WI38 (cell line): Measurements from ENCODE around the gene ARG2.

Experiments used
- H3K4me3 ChIP-seq: 2 replicates; pipeline ENCODE4 v1.5.1; 2011; ENCODE audit warnings: low read depth, mild to moderate bottlenecking, control low read depth, low read length
- TF ChIP-seq, protein P1 (sequence below): IDR thresholded peaks from 2 replicates; pipeline ENCODE4 v1.5.1; 2012; ENCODE audit warnings: low read depth, mild to moderate bottlenecking, control low read depth, low read length

The ARG2 gene

GRCh38 chr14:67579636-67580035 lies 40.1 kb upstream of the ARG2 start:
- TF ChIP-seq, protein P1, sequence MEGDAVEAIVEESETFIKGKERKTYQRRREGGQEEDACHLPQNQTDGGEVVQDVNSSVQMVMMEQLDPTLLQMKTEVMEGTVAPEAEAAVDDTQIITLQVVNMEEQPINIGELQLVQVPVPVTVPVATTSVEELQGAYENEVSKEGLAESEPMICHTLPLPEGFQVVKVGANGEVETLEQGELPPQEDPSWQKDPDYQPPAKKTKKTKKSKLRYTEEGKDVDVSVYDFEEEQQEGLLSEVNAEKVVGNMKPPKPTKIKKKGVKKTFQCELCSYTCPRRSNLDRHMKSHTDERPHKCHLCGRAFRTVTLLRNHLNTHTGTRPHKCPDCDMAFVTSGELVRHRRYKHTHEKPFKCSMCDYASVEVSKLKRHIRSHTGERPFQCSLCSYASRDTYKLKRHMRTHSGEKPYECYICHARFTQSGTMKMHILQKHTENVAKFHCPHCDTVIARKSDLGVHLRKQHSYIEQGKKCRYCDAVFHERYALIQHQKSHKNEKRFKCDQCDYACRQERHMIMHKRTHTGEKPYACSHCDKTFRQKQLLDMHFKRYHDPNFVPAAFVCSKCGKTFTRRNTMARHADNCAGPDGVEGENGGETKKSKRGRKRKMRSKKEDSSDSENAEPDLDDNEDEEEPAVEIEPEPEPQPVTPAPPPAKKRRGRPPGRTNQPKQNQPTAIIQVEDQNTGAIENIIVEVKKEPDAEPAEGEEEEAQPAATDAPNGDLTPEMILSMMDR: no peak
- no peak overlapping the region for H3K4me3 ChIP-seq

- TF ChIP-seq, protein P1: no peak
- H3K4me3 ChIP-seq: no peak overlapping the region
Observed at GRCh38 chr14:67580336-67581171, 39.2 kb upstream of the ARG2 start.

GRCh38 chr14:67581643-67582042 lies 38.1 kb upstream of the ARG2 start:
- TF ChIP-seq, protein P1: no peak
- no peak overlapping the region for H3K4me3 ChIP-seq

GRCh38 chr14:67582061-67582460 lies 37.7 kb upstream of the ARG2 start:
- TF ChIP-seq, protein P1: no peak
- H3K4me3 ChIP-seq: no peak overlapping the region

DNA sequence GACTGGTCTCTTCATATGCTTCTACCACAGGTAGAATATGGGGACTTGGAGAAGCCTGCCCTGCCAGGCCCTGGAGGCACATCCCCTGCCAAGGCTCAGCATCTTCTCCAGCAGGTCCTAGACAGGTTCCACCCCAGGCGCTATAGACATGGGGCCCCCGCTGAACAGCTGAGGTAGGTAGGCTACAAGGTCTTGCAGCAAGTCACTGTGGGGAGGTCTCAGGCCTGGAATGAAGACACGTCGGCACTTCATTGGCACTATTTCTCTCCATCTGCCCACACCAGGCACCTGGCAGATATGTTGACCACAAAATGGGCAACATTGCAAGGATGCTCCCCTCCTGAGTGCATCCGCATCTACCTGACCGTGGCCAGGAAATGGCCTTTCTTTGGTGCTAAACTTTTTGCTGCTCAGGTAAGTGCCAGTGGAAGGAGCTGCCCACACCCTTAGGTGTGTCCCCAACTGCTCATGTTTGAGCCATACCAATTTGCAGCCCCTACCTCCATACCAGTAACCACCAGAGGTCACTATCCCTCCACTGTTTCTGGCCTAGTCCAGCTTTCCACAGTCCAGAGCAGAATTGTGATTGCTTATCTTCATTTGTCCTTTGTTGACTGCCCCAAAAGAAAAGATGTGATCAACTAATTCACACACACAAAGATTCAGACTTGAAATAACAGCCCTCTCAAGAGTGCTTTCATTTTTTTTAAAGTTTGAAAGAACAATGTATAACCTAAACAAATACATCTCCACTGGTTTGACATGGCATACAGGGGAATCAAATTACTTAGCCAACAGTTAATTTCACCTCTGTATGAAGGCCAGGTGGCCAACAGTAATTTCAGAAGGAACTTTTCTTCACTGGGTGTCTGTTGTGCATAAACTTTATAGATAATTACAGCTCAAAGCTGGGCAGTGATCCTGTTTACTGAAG lies 35.7 kb upstream of the ARG2 start:
- TF ChIP-seq, protein P1: peak; percentile 71
- no peak overlapping the region for H3K4me3 ChIP-seq

GRCh38 chr14:67584978-67585377 lies 34.7 kb upstream of the ARG2 start:
- H3K4me3 ChIP-seq: no peak overlapping the region
- TF ChIP-seq, protein P1: no peak
